GM19193 (cell line): Measurements from ENCODE around the gene MYMX.

Experiments
- POLR2A ChIP-seq: IDR thresholded peaks from 4 replicates; pipeline ENCODE4 v1.6.1; 2011; ENCODE audit not compliant: insufficient read depth, insufficient read length; ENCODE audit errors: extremely low read depth

MYMX gene

DNA sequence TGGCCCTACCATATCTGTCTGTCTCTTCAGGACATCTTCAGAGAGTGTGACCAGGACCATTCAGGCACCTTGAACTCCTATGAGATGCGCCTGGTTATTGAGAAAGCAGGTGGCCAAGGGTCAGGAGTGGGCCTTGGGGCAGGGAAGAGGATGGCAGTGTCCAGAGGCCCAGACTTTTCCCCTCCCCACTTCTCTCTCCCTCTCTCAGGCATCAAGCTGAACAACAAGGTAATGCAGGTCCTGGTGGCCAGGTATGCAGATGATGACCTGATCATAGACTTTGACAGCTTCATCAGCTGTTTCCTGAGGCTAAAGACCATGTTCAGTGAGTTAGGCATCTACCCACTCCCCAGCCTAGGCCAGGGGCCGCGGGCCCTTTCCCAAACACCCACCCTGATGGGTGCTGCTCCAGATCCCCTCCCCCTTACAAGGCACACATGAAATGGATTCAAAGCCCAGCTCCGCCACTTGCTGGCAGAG lies 33.8 kb upstream of the MYMX start:
- no peak for TF ChIP-seq POLR2A

- no peak for TF ChIP-seq POLR2A
These were observed 32.9 kb upstream of the MYMX start for GRCh38 chr6:44183783-44184182.

DNA sequence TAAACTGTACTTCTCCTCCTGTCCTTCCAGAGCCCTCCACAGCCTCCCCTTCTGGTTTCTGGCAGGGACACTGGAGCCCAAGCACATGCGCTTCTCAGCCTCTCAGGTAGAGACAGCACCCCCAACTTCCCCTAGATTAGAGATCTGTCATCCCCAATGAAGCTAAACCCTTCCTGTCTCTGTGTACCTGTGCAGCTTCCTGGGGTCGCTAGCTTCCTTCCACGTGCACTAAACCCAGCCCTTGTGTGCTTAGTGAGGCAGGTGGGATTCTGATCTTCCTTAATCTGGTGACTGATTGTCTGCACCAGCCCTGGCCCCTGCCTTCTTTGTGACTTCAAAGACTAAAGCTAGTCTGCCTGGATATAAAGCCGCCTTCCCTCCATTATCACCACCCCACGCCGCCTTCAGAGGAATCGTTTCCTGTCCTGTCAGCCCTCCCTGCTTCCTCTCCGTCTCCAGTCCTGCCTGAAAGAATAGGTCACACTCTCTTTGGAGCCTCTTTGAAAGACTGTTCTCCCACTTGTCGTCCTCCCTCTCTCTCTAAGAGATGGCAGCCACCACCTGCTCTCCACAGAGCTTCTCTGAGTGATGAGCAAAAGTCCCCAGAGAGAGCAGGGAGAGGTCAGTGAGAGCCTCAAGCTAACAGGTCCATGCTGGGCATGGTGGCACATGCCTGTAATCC lies 30.6 kb upstream of the MYMX start:
- TF ChIP-seq POLR2A, result no peak

DNA sequence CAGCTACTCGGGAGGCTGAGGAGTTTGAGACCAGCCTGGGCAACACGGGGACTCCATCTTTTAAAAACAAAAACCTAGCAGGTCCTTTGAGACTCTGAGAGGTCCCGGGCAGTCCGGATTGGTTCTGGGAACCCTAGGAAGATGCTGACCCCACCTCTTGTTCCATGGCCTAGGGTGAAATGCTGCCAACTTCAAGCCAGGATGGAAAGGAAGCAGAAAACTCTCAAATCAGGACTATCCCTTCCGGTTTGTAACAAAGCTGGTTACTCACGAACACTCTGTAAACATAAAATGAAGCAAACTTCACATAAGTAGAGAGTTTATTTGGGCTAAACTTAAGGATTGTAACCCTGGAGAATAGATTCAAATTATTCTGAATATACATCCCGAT lies 30.1 kb upstream of the MYMX start:
- TF ChIP-seq POLR2A, result no peak

DNA sequence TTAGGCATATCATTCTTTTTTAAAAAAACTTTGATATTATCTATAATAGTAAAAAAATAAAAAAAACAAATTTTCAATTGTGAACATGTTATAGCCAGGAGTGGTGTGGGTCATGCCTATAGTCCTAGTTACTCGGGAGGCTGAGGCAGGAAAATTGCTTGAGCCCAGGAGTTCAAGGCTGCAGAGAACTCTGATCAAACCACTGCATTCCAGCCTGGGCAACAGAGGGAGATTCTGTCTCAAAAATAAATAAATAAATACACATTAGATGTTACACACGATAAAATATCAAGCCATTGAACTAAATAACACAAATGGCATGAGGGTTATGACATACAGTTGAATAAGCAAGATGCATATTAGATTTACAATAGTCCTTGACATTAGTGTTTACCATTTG lies 27.9 kb upstream of the MYMX start:
- no peak for TF ChIP-seq POLR2A

DNA sequence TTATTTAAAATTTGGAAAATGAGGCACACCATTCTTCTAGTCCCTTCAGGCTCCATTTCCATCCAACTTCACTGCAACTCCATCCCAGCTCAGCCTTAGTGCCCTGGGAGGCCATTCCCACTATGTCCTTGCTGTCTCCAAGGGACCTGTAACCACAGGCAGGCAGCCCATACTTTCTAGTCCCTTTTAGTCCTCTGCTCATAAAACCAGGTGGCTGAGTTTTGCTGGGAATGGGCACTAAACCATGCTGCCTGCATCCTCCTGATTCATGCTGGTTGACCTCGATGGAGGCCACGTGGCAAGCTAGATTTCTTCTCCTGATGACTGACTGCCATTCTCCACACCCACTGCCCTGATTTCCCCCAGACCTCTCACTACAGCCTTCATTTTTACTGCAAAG lies 27.5 kb upstream of the MYMX start:
- no peak for TF ChIP-seq POLR2A

GRCh38 chr6:44190715-44191114 lies 26.0 kb upstream of the MYMX start:
- no peak for TF ChIP-seq POLR2A

- TF ChIP-seq POLR2A, result no peak
These were observed 24.2 kb upstream of the MYMX start for GRCh38 chr6:44192428-44193041.

GRCh38 chr6:44193307-44193910 lies 23.3 kb upstream of the MYMX start:
- TF ChIP-seq POLR2A, result no peak

GRCh38 chr6:44194326-44194725 lies 22.4 kb upstream of the MYMX start:
- TF ChIP-seq POLR2A, result no peak

GRCh38 chr6:44198684-44199083 lies 18.0 kb upstream of the MYMX start:
- no peak for TF ChIP-seq POLR2A

DNA sequence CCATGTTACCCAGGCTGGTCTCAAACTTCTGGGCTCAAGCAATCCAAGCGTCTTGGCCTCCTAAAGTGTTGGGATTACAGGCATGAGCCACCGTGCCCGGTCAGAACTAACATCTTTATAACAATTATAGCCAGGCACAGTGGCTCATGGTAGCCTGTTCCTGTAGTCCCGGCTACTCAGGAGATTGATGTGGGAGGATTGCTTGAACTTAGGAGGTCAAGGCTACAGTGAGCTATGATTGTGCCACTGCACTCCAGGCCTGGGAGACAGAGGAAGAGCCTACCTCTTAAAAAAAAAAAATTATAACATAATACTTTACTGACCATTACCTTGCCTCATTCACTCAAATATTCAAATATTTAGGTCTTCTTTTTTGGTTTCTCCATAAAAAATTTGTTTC lies 16.8 kb upstream of the MYMX start:
- no peak for TF ChIP-seq POLR2A

DNA sequence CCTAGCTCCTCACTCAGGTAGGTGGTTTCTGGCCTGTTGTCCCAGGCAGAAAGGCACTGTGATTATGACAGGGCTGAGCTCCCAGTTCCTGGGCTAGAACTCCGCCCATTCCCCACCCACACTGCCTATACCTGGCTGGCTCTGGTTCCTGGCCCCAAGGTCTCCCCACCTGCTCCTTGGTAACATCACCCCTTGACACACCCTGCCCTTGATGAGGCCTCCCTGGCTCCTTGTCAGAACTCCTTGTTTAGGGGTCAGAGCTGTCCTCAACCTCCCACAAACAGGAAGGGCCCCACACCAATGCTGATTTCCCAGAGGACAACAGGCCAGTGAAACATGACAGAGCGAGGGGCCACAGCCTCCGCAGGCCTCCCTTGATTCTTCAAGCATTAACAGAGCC lies 15.5 kb upstream of the MYMX start:
- no peak for TF ChIP-seq POLR2A

DNA sequence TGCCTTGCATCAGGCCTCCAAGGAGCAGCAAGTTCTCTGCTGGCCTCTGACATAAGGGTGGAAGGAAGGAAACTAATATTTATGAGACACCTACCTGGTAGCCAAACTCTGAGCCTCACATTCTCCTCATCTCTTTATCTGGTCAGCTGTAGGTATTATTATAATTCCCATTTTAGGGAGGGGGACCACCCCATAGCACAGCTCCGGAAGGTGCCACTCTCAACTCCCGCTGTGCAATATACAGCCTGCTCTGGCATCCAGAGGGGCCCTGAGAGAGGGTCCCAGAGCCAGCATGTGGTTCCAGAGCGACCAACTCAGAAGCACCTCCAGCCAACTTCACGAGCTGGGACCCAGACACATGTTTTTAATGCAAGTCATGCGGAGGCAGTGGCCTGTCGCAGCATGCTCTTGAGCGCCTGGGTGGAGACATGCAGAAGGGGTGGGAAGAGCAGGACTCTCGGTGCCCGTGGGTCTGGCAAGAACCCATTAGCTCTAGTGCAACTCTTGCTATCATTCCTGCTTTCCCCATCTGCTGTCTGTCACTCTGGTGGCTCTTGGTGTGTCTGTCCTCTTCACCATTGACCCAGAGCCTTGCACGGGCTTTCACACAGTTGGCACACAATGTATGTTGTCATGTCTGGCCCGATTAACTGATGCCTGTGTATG lies 15.0 kb upstream of the MYMX start:
- TF ChIP-seq POLR2A, result no peak

- no peak for TF ChIP-seq POLR2A
These were observed 14.3 kb upstream of the MYMX start for GRCh38 chr6:44202332-44202971.
